Glomerular visceral epithelial cell (primary cell): ENCODE measurements around the gene SDK1.
"Not testable (repeated sequence)": the region's sequence is repeated elsewhere in the genome, so short reads cannot be mapped to it uniquely, and the experiment has no call there.

Experiments
- DNase-seq: peaks from one replicate; pipeline ENCODE4 v3.0.0-alpha.2; 2016; ENCODE audit errors: extremely low spot score

The SDK1 gene

DNA sequence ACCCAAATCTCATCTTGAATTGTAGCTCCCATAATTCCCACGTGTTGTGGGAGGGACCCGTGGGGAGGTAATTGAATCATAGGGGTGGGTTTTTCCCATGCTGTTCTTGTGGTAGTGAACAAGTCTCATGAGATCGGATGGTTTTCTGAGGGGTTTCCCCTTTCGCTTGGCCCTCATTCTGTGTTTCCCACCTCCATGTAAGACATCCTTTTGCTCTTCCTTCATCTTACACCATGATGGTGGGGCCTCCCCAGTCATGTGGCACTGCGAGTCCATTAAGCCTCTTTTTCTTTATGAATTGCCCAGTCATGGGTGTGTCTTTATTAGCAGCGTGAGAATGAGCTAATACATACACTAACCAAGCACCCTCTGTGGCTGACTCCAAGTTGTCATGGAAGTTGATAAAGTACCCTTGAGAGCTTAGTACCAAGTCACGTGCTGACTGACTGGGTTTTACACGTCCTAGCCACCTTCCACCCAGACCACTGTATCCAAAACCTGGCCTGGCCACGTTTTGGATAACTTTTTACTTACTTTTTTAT lies 614.4 kb downstream of the SDK1 start:
- no peak for DNase-seq

DNA sequence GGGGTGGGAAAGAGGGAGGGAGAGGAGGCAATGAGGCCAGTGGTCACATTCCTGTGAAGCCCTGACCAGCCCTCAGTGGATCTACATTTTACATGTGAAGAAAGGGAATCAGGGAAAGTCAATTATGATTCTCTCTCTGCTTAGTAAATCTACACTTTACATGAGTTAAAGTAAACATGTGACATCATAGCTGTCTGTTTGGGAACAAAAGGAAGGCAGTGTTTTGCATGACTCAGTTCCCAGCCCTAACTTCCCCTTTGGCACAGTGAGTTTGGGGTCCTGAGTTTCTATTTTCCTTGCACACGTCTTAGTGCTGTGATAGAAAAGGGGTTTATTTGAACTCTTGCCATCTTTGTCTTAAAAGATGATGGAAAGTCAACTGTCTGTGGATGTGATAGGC lies 615.1 kb downstream of the SDK1 start:
- no peak for DNase-seq

DNA sequence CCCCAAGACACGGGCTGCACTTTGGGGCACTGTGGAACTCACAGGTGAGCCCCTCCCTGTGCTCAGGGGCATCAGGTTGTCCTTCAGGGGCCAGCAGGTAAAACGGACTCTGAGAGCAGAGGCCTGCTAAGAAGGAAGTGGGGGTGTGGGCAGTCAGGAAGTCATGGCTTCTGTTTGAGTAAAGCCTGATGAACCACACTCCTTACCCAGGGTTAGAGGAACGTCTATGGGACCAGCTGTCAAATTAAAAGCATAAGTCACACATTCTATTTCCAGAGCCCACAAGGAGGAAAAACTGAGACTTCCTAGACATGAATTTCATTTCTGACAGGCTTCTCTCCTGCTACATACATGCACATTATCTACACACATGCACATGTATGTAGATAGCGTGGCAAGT lies 616.4 kb downstream of the SDK1 start:
- no peak for DNase-seq

DNA sequence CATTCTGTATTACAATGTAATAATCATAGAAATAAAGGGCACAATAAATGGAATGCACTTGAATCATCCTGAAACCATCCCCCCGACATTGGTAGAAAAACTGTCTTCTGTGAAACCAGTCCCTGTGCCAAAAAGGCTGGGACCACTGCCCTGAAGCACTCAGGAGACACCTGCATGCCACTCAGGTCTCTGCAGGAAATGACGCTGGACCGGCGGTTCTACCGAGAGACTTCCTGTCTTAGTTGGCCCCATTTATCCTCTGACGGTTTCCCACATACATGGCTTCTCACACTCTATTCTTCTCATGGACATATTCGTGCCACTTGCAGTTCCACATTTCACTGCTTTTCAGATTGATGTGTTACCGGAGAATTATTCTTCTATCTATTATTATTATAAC lies 617.5 kb downstream of the SDK1 start:
- no peak for DNase-seq

DNA sequence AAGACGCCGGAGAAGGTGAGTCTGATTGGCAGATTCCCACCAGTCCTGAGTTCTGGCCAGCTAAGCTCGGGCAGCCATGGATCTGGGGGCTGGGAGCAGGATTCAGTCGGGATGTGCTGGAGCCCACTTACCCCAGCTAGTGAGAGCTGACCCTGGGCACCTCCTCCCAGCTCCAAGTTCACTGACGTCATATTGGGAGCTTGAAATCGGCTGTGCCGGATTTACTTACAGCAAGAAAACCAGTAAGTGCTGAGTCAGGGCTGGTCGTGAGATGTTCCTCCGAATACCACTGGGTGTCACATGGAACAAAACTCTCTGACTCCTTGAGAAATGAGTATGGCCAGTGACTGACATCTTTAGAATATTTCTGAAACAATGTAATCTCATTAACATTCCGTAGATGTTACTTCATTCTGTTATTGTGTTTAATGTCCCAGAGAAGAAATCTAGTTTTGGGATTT lies 621.2 kb downstream of the SDK1 start:
- DNase-seq, result peak; percentile 91

DNA sequence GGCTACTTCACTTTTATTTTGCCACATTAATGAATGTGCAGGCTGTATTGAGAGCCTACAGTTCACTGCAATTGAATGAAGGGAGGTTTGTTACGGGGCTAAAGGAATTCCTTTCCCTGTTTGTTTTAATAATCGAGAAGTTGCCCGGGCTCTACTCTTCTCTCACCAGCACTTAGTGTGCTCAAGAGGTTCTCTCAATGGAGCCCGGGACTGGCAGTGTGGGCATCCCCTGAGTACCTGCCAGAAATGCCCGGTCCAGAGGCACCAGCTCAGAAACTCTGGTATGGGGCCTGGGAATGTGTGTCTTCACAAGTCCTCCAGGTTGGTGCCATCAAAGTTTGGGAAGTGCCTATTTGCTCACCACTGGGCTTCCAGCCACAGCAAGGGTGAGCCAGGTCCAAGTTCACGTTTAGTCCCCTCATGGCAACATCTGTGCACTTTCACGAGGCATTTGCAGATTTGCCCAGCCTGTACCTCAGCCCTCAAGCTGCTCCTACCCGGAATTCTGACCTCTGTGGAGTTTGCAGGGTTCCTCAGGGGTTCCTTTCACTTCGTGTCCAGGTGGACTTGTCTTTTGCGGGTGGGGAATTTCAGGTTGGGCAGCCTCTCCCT lies 622.4 kb downstream of the SDK1 start:
- no peak for DNase-seq

DNA sequence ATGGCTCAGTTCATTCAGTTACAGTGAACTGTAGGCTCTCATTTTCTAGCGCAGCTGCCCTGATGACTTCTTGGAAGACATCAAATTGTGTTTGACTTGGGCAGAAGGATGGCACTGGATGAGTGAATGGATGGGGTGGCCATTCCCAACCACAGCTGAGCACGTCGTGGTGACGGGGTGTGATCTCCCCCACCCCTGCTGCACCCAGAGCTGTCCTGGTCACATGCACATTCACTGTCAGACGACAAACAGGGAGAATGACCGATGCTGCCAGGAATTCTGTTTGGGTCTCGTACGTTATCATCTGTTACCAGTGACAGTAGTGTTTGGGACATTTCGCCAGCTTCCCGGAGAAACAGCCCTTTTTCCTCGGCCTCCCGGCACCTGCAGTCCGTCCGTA lies 623.2 kb downstream of the SDK1 start:
- no peak for DNase-seq

DNA sequence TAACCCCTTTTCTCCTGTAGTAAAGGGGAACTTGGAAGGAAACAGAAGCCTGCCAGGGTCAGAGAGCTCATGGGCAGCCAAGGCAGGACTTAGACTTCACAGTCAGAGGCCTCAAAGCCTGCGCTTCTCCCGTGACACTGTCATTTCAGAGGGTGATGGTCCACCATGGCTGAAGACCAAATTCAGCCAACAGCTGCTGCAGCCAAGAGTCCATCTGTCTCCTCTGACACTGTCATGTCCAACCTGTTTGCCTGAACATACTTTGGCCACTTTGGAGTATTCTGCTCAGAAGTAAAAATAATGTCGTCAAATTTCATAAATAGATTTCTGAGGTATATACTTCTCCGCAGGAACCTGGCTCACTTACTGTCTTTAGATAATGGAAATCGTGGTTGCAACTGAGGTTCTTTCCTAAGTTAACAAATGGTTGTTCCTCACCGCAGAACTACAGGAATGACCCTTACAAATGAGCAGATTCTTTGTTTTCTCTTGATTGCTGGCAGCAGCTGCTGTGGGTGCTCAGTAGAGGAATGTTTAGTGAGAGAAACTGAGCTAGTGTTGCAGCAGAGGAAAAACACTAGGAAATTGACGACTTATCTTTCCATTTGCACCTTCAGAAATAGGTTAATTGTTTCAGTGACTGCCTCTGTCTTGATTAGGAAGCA lies 626.5 kb downstream of the SDK1 start:
- DNase-seq, result no peak

DNA sequence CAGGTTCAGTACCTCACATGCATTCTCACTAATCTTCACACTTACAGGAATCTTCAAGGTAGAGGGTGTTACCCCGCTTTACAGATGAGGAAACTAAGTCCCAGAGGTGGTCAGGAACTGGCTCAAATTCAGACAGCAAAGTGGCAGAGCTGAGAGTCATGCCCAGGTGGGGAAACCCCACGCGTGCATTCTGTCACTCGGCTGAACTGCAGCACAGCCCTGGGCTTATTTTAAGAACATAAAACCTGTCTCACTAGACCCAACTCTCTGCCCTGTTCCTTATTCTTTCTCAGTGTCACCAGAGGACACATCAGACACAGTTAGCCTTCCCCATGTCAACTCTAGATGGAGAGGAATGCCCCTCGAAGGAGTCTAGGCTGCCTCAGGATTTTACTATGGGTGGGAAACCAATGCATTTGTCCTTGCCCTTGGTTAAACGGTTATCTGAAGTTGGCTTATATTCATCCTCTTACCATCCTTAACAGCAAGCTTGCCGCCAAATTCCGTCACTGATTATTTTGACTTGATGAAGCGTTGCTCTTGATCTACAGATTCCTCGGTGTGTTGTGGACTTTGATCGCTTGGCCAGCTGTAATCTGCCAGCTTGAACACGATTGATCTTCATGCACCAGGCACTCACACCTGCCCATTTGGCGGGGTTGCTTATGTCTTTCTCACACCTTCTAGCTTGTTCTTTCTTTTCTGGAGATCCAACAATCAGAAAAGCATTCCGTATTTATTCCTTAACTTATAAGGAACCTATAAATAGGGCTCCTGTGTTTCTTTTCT lies 627.9 kb downstream of the SDK1 start:
- DNase-seq, result no peak

DNA sequence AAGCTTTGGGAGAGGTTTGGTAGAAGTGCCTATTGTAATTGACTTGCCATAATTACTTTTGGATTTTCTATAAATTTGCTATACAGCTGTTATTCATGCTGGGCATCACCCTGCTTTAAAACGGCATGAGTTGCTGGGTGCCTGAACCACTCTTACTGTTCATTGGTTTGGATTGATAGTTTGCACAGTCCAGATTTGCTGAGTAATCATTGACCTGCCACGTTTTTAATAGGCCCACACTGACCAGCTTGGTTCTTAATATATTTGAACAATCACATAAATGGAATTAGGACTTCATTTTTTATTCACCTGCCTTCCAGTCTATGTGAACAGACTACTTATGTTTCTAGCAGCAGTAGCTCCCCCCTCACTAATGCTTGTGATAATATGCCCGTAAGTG lies 630.8 kb downstream of the SDK1 start:
- no peak for DNase-seq

DNA sequence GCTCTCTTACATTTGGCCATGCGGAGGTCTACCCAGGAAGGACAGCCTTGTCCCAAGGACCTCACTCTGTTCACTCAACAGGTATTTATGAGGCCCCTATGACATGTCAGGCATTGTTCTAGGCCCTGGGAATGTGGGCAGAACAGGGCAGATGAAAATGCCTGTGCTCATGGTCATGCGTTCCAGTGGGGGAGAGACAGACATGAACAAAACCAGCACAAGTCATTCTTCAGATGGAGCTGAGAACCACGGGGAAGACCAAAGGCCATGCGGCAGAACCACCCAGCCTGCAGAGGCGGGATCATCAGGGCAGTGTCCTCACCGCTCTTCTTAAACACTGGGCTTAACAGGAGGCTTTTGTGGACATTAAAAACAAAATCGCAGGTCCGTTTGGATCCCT lies 636.1 kb downstream of the SDK1 start:
- DNase-seq, result no peak

DNA sequence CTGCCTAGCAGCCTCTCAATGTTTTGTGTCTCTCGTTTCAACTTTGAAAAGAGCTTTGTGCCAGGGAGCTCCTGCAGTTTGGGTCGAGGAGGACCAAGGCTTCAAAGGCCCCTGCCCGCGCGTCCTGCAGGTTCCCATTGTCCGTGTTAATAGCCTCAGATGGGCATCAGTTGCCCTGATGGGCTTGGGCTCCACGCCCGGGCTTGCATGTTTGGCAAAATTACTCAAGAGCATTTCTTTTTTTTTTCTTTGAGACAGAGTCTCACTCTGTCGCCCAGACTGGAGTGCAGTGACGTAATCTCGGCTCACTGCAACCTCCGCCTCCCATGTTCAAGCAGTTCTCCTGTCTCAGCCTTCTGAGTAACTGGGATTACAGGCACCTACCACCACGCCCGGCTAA lies 636.6 kb downstream of the SDK1 start:
- no peak for DNase-seq

DNA sequence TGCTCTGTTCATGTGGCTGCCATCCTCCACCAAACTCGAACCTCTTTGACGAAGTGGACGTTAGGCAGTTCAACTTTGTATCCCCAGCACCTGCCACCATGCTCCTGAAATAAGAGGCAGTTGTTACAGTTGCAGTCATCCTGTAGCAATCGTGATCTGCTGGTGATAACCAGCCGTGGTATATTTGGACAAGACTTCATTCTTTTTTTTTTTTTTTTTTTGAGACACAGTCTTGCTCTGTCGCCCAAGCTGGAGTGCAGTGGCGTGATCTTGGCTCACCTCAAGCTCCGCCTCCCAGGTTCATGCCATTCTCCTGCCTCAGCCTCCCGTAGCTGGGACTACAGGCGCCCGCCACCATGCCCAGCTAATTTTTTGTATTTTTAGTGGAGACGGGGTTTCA lies 640.7 kb downstream of the SDK1 start:
- not testable (repeated sequence) for DNase-seq

DNA sequence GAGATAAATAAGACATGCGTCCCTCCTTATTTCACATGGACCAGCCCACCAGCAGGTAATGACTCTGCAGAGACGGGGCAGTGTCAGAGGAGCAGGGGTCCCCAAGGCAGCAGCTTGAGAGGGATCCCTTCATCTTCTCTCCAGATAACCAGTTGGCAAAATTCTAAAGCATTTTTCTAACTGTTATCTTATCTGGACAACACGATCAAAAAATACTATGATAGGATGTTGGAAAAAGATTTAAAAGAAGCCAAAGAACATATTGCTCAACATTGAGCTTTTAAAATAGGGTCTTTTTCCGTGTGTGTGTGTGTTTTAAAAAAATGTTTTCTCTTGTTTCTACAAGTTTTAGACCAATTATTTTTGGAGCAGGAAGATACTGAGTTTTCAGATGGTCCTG lies 641.2 kb downstream of the SDK1 start:
- DNase-seq, result no peak

DNA sequence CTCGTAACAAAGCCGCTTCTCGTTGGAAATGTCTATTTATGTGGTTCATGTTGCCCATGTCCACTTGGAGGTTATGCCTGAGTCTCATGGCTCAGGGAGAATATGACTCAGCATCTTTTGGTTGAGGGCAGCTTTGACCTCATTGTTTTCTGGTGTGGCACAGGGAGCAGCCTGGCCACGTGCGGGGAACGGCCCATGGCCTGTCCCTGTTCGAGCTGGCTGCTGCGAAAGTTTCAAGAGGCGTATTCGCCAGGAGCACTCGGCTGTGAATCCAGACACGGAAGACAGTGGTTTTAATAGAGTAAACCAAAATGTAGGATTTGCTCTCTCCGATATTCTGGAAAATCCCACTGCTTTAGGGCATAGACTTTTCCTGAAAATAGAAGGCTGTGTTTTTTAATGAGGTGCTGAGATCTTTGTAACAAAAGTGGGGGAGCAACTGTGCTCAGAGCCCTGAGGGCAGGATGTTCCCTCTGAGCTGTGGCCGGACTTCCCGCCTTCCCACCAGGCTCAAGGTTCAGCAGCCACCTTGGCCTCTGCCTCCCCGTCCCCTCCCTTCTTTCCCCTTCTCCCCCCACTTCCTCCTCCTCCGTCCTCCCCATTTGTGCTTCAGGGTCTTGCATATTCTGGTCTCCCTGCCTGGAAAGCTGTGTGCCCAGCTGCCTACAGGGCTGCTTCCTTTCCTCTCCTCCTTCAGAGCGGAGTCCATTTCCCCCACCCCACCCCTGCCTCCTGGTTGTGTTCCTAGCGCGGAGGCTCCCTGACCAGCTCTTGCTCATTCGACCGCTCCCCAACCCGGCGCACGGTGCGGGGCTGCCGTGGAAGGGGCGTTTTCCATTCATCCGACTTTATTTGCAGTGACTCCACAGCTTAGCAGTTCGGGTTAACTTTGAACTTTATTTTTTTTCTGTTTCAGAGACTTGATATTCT lies 642.0 kb downstream of the SDK1 start:
- peak; percentile 49 for DNase-seq

DNA sequence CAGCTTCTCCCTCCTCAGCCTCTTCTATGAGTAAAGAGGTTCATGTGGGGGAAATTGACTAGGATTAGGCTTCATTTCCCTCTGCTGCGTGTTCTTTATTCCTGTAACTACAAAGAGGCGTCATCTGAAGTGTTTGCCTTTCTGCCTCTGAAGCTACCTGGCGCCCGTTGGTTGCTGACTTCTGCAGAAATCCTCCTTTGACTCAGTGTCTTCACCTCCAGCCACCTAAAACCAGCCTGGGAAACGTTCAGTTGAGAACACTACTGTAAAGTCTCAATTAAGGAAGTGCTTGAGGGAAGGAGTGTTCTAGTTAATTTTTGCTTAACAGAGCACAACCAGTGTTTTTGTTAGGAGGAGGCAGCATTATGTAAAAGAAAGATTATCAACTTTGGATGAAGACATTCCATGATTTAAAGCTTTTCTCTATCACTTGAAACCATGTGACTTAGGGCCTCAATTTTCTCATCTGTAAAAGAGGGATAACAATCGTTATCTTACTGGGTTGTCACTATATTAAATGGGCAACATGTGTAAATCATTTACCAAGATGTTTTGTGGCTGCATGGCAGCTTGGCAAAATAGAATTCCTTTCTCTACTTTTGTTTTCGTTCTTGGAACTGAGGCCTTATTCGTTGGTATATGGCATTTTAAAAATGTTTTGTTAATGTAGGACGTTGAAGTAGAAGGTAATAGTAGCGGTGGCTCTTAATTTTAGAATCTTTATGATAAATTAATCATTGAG lies 642.9 kb downstream of the SDK1 start:
- DNase-seq, result no peak

DNA sequence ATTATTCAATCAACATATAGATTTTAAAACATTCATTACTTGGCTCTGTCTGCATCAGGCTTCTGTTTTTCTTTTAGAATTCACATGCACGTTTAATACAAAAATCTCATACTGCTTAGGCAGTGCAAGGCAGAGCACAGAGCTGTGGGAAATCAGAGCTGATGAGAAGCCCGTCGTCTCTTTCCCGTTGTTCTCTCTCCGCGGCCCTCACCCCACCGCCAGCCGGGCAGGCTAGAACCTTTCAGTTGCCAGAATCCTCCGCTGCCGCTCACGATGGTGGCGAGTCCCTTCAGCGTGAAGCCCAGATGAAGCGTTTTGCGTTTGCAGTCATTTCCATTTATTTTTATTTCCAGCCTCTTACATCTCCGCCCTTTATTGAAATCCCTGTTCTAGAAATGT lies 648.2 kb downstream of the SDK1 start:
- no peak for DNase-seq

DNA sequence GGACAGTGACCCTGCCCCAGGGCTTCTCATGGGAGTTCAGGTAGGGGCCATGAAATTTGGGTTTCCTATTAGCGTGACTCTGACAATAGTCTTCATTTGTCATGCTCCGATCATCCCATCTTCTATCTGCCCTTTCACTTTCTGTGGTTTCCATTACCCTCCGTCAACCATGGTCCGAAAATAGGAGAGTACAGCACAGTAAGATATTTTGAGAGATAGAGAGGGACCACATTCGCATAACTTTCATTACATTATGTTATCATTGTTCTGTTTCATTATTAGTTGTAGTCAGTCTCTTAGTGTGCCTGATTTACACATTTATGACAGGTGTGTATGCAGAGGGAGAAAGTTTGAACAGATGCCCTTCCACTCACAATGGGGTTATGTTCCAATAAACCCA lies 649.2 kb downstream of the SDK1 start:
- DNase-seq, result no peak

DNA sequence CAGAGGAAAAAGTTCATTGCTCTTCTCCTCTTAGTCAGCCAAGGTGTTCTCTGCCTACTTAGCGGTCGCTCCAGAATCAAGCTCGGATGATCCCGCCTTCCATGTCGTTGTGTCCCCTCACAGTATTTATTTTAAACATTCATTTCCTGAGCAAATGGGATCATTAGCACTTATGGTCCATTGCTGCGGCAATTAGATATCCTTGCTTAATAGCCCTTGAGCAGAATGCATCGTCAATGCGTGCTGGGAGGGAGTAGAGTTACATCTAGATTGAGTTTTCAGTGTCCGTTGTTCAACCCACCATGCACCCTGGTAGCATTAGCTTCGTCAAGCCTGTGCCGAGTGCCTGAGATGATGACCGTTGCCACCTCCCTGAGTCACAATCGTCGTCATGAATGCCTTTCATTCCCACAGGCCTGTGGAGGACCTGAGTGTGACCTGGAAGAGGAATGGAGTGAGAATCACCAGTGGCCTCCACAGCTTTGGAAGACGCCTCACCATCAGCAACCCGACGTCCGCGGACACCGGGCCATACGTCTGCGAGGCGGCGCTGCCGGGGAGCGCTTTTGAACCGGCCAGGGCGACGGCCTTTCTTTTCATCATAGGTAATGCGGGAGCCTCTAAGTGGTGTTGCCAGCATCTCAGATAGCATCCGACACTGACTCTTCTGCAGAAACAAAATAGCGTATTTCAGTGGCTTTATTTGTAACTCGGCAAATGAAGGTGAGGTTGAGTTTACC lies 650.4 kb downstream of the SDK1 start:
- DNase-seq, result no peak

DNA sequence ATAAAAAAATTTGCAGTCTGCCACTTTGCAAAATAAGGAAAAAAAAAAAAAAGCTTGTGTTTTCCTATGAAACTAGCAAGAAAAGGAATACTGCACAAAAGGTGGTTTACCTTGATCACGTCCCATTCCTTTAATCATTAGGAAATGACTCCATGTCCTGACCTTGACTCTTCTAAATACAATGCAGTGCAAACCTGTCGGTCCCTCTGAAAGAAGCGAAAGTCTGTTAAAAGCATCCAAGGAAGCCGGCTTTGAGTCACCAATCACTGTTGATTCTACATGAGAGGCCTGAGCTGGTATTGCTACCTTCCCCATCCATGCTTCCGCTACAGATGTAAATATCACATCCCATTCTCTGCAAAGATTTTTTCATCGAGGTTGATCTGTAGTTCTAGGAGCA lies 652.1 kb downstream of the SDK1 start:
- no peak for DNase-seq
